Liver (tissue), 9 donors: Measurements from ENCODE around the gene CTLA4. TPM values are rescaled to one million over a fixed set of nuclear protein-coding genes. Genes with fewer than 3 reads are reported as not detected.

ENCODE experiments used
- DNase-seq: peaks from one replicate; pipeline ENCODE4 v3.0.0-alpha.2; 2017; ENCODE audit warnings: low spot score
- H3K27ac ChIP-seq, 2 donors: one replicate each; pipeline ENCODE4 v1.7.0; 2013; ENCODE audit warnings: inconsistent platforms in 2 of 2, low read length in 2 of 2, control low read depth in 1 of 2, low read depth in 1 of 2, mild to moderate bottlenecking in 1 of 2
- H3K27me3 ChIP-seq, 4 donors: one replicate each; pipeline versions ENCODE4 v1.6.1 to v1.7.0; 2013; ENCODE audit warnings: low read length in 3 of 4, inconsistent platforms in 1 of 4, mild to moderate bottlenecking in 1 of 4, moderate library complexity in 1 of 4; ENCODE audit not compliant: control insufficient read depth in 4 of 4, insufficient read depth in 4 of 4
- H3K36me3 ChIP-seq, 4 donors: one replicate each; pipeline versions ENCODE4 v1.6.1 to v1.7.0; 2013; ENCODE audit warnings: low read length in 3 of 4, mild to moderate bottlenecking in 3 of 4, low read depth in 1 of 4, moderate library complexity in 1 of 4; ENCODE audit not compliant: control insufficient read depth in 4 of 4, insufficient read depth in 3 of 4
- H3K4me1 ChIP-seq, 4 donors: one replicate each; pipeline versions ENCODE4 v1.6.1 to v1.7.0; 2013; ENCODE audit warnings: low read length in 3 of 4, mild to moderate bottlenecking in 3 of 4, moderate library complexity in 1 of 4; ENCODE audit not compliant: control insufficient read depth in 4 of 4, insufficient read depth in 4 of 4
- H3K4me3 ChIP-seq, 3 donors: one replicate each; pipeline versions ENCODE4 v1.6.1 to v1.7.0; 2013; ENCODE audit warnings: low read length in 3 of 3, control low read depth in 1 of 3, low read depth in 1 of 3, mild to moderate bottlenecking in 1 of 3
- H3K9ac ChIP-seq, 2 donors: one replicate each; pipeline ENCODE4 v1.7.0; 2013; ENCODE audit warnings: low read length in 2 of 2, mild to moderate bottlenecking in 2 of 2, moderate library complexity in 2 of 2, control low read depth in 1 of 2, low read depth in 1 of 2
- H3K9me3 ChIP-seq, 4 donors: one replicate each; pipeline versions ENCODE4 v1.6.1 to v1.7.0; 2013; ENCODE audit warnings: low read length in 3 of 4; ENCODE audit not compliant: control insufficient read depth in 4 of 4
- ATF3 ChIP-seq: IDR thresholded peaks from 2 replicates; pipeline ENCODE4 v1.6.1; 2016; ENCODE audit warnings: antibody characterized with exemption
- CTCF ChIP-seq: fragments of 150-350 bp; IDR thresholded peaks from 2 replicates; pipeline ENCODE4 v1.5.1; 2017; ENCODE audit warnings: improper control_type of control experiment, low read depth, low read length; ENCODE audit not compliant: missing input control
- EGR1 ChIP-seq, 2 donors: IDR thresholded peaks; 2 replicates each; pipeline ENCODE4 v1.6.1; 2016 to 2018; ENCODE audit warnings: antibody characterized with exemption in 2 of 2, low read depth in 2 of 2
- FOXA1 ChIP-seq: IDR thresholded peaks from 2 replicates; pipeline ENCODE4 v1.6.1; 2016; ENCODE audit warnings: antibody characterized with exemption
- GABPA ChIP-seq, 2 donors: IDR thresholded peaks in 1 of 2; conservative IDR thresholded peaks in 1 of 2; 2 replicates each; pipeline ENCODE4 v1.6.1; 2016; ENCODE audit warnings: antibody characterized with exemption in 2 of 2, mild to moderate bottlenecking in 1 of 2, moderate library complexity in 1 of 2
- HNF4A ChIP-seq, 2 donors: conservative IDR thresholded peaks; 2 replicates each; pipeline ENCODE4 v1.6.1; 2016; ENCODE audit warnings: antibody characterized with exemption in 2 of 2, mild to moderate bottlenecking in 2 of 2
- JUND ChIP-seq, 2 donors: IDR thresholded peaks; 2 replicates each; pipeline ENCODE4 v1.6.1; 2016; ENCODE audit warnings: antibody characterized with exemption in 2 of 2
- MAX ChIP-seq: IDR thresholded peaks from 2 replicates; pipeline ENCODE4 v1.6.1; 2016; ENCODE audit warnings: antibody characterized with exemption
- RAD21 ChIP-seq, 2 donors: IDR thresholded peaks; 2 replicates each; pipeline ENCODE4 v1.6.1; 2016; ENCODE audit warnings: antibody characterized with exemption in 2 of 2, mild to moderate bottlenecking in 2 of 2
- REST ChIP-seq: IDR thresholded peaks from 2 replicates; pipeline ENCODE4 v1.6.1; 2016; ENCODE audit warnings: antibody characterized with exemption, mild to moderate bottlenecking
- RXRA ChIP-seq, 2 donors: IDR thresholded peaks; 2 replicates each; pipeline ENCODE4 v1.6.1; 2017 to 2018; ENCODE audit warnings: antibody characterized with exemption in 2 of 2, mild to moderate bottlenecking in 1 of 2
- SP1 ChIP-seq: IDR thresholded peaks from 2 replicates; pipeline ENCODE4 v1.6.1; 2018; ENCODE audit warnings: antibody characterized with exemption, mild to moderate bottlenecking
- YY1 ChIP-seq: IDR thresholded peaks from 2 replicates; pipeline ENCODE4 v1.6.1; 2016; ENCODE audit warnings: antibody characterized with exemption, mild to moderate bottlenecking
- ZBTB33 ChIP-seq: IDR thresholded peaks from 2 replicates; pipeline ENCODE4 v1.6.1; 2016; ENCODE audit warnings: antibody characterized with exemption
- WGBS: extraction: QIAGEN DNeasy Blood & Tissue Kit; methylation state at CpG from one replicate; pipeline ENCODE4 v1.1.7; 2013; 5-methylcytosine and 5-hydroxymethylcytosine counted together
- polyA plus RNA-seq, 2 donors: library from polyadenylated mRNA; stranded (reverse) in 1 of 2; unstranded in 1 of 2; fragments of 200-250 nt in 1 of 2; fragments of >200 nt in 1 of 2; fragmentation: Nextera tagmentation in 1 of 2; extraction: Ambion mirVana in 1 of 2; gene quantifications; one replicate each; pipeline versions ENCODE4 v1.2.1 to v1.2.3, GENCODE V29; 2013 to 2015
- total RNA-seq, 2 donors: library from RNA; depleted of rRNA; stranded (reverse); fragments of >200 nt; gene quantifications; one replicate each; pipeline ENCODE4 v1.2.3, GENCODE V29; 2014
- donor health status: healthy.
- donor health status: healthy.
- donor health status: healthy.
- donor health status: healthy.
- donor health status: healthy.

The CTLA4 gene
- total and polyA plus RNA-seq, 4 donors = 0.17 TPM; not detected in 3

GRCh38 chr2:203889542-203889941 is 22.0 kb downstream of the CTLA4 start:
- WGBS = 90% methylated on average over 1 of the region's 1 CpG
- Histone ChIP-seq H3K9ac (no peak overlapping the region), H3K4me1 (no peaks in the 10 kb centered on the region), H3K36me3 (no peaks in the 10 kb centered on the region), H3K27ac (no peak overlapping the region), H3K4me3 (no peak overlapping the region), H3K27me3 (no peaks in the 10 kb centered on the region), H3K9me3 (no peaks in the 10 kb centered on the region)
- no peak for TF ChIP-seq HNF4A (conservative IDR thresholded peaks at IDR 0.05)
- no peak for TF ChIP-seq MAX
- TF ChIP-seq CTCF = no peak
- TF ChIP-seq REST = no peak
- no peak for TF ChIP-seq JUND (IDR thresholded peaks at IDR 0.05)
- no peak for TF ChIP-seq EGR1 (IDR thresholded peaks at IDR 0.05; ENCODE audit: low read depth in 2 of 2)
- no peak for TF ChIP-seq RAD21 (IDR thresholded peaks at IDR 0.05)
- no peak for TF ChIP-seq YY1
- no peak for TF ChIP-seq RXRA (IDR thresholded peaks at IDR 0.05)
- TF ChIP-seq FOXA1 = no peak
- no peak for TF ChIP-seq GABPA (IDR thresholded peaks at IDR 0.05 in 1 of 2, conservative IDR thresholded peaks at IDR 0.05 in 1 of 2)
- TF ChIP-seq SP1 = no peak
- DNase-seq = no peak

GRCh38 chr2:203889944-203890343 is 22.4 kb downstream of the CTLA4 start:
- no peak overlapping the region for H3K9ac ChIP-seq
- WGBS = 75% methylated on average over 1 of the region's 1 CpG
- no peaks in the 10 kb centered on the region for H3K36me3 ChIP-seq
- no peak for DNase-seq
- H3K27me3 ChIP-seq = no peaks in the 10 kb centered on the region
- H3K9me3 ChIP-seq = no peaks in the 10 kb centered on the region
- no peak overlapping the region for H3K27ac ChIP-seq
- TF ChIP-seq YY1 = no peak
- TF ChIP-seq ATF3 = no peak
- TF ChIP-seq REST = no peak
- no peak for TF ChIP-seq FOXA1
- no peak for TF ChIP-seq ZBTB33
- H3K4me3 ChIP-seq = no peak overlapping the region
- no peaks in the 10 kb centered on the region for H3K4me1 ChIP-seq
